ENCODE data around the gene PIK3AP1. TPM values are rescaled to one million over a fixed set of nuclear protein-coding genes. Genes with fewer than 3 reads are reported as not detected.

Gene PIK3AP1
- total and polyA plus RNA-seq, 2 of the 8 experiments (the other 6 are each of a cell fraction or from before 2014, with no cell fraction given), result 1.9 to 4.5 TPM

- no peak overlapping the region for H2AK5ac ChIP-seq (ENCODE audit: low read depth, low read length)
- no peaks in the 10 kb centered on the region for H3K79me1 ChIP-seq (ENCODE audit: low read depth, low read length)
- DNase-seq (ENCODE audit: low read depth in 1 of 2, low spot score in 2 of 2), result no peak
- H4K8ac ChIP-seq (ENCODE audit: extremely low read depth, insufficient read depth, low read length), result no peak overlapping the region
- FAIRE-seq, result no peak
- H2BK15ac ChIP-seq (ENCODE audit: low read length), result no peak overlapping the region
- WGBS, 2 experiments (ENCODE audit: extremely low coverage in 1 of 2, insufficient coverage in 1 of 2, insufficient read length in 1 of 2, insufficient replicate concordance in 2 of 2, low coverage in 1 of 2, low lambda C conversion rate in 2 of 2, missing lambda C conversion rate in 1 of 2), result 86% methylated on average over 2 of the region's 2 CpGs; no CpG with 5 or more reads in 1 of the 2 experiments
- H3K4me2 ChIP-seq (ENCODE audit: insufficient read depth in 1 of 2, low read depth in 2 of 2, low read length in 2 of 2), result no peak overlapping the region
- H3K79me2 ChIP-seq (ENCODE audit: control insufficient read depth in 1 of 2, insufficient read depth in 2 of 2, low read length in 2 of 2), result no peaks in the 10 kb centered on the region
- no peak overlapping the region for H3K56ac ChIP-seq (replicated peaks; ENCODE audit: insufficient read length, low read depth, low read length)
- no peak overlapping the region for H4K91ac ChIP-seq (replicated peaks; ENCODE audit: insufficient read length, low read length)
- no peak overlapping the region for H2AFZ ChIP-seq (ENCODE audit: low read length)
- no peak overlapping the region for H3K9ac ChIP-seq (replicated peaks in 1 of 4; ENCODE audit: extremely low read depth in 1 of 4, low read depth in 3 of 4, low read length in 3 of 4)
- H3K4ac ChIP-seq (replicated peaks; ENCODE audit: insufficient read length, low read depth, low read length), result no peak overlapping the region
- H4K5ac ChIP-seq (ENCODE audit: insufficient read length, low read depth, low read length), result no peak overlapping the region
- H2BK120ac ChIP-seq (replicated peaks; ENCODE audit: low read depth, low read length), result no peak overlapping the region
- no peak overlapping the region for H3K18ac ChIP-seq (ENCODE audit: extremely low read depth, low read length)
- no peak overlapping the region for H3K4me3 ChIP-seq (ENCODE audit: extremely low read depth in 1 of 4, insufficient read depth in 2 of 4, low read depth in 3 of 4, low read length in 4 of 4)
- POLR2A ChIA-PET (ENCODE audit: partially characterized antibody), result no interaction called here
- no peaks in the 10 kb centered on the region for H4K20me1 ChIP-seq (replicated peaks in 1 of 2; ENCODE audit: control insufficient read depth in 1 of 2, insufficient read depth in 2 of 2, low read length in 2 of 2)
- no peak overlapping the region for H3K23ac ChIP-seq (ENCODE audit: insufficient read length)
- H3K4me1 ChIP-seq (replicated peaks in 1 of 4; ENCODE audit: control insufficient read depth in 3 of 4, insufficient read depth in 4 of 4, low read length in 3 of 4), result peaks cover 0 to 3% (median 1%) of the 10 kb centered on the region in 4 experiments; a peak in 3 of 7 replicates
- H3K27ac ChIP-seq (ENCODE audit: low read depth, low read length), result no peak overlapping the region
- H2BK5ac ChIP-seq (ENCODE audit: low read depth, low read length), result no peak overlapping the region
- H3K23me2 ChIP-seq (ENCODE audit: low read depth, low read length), result no peaks in the 10 kb centered on the region
- H3K36me3 ChIP-seq (ENCODE audit: control insufficient read depth in 2 of 4, insufficient read depth in 4 of 4, low read length in 3 of 4), result no peaks in the 10 kb centered on the region
- no peaks in the 10 kb centered on the region for H3K9me3 ChIP-seq (ENCODE audit: insufficient read depth in 2 of 2, low read depth in 1 of 2, low read length in 1 of 2)
- CTCF ChIA-PET (ENCODE audit: partially characterized antibody), result no interaction called here
- H2BK20ac ChIP-seq (ENCODE audit: low read length), result no peak overlapping the region
- H3K27me3 ChIP-seq (replicated peaks in 1 of 4; ENCODE audit: control insufficient read depth in 3 of 4, extremely low read depth in 1 of 4, insufficient read depth in 3 of 4, low read length in 3 of 4), result no peaks in the 10 kb centered on the region
- no peak overlapping the region for H2BK12ac ChIP-seq (ENCODE audit: low read depth, low read length)
- H3K14ac ChIP-seq (ENCODE audit: insufficient read length), result no peak overlapping the region
- TF ChIP-seq GTF2F1 (IDR thresholded peaks at IDR 0.05; ENCODE audit: borderline replicate concordance, low read depth, low read length) (no peak), NANOG (IDR thresholded peaks at IDR 0.05; ENCODE audit: insufficient read depth, low read depth, low read length, poor library complexity, severe bottlenecking) (no peak), ATF3 (IDR thresholded peaks at IDR 0.05; ENCODE audit: insufficient read depth, low read depth, low read length) (no peak), CBX8 (IDR thresholded peaks at IDR 0.05; ENCODE audit: borderline replicate concordance, low read depth, low read length) (no peak), EP300 (IDR thresholded peaks at IDR 0.05; ENCODE audit: borderline replicate concordance in 1 of 2, low read depth in 2 of 2, low read length in 2 of 2) (no peak), GABPA (IDR thresholded peaks at IDR 0.05; ENCODE audit: borderline replicate concordance, insufficient read depth, low read length) (no peak), ATF2 (IDR thresholded peaks at IDR 0.05; ENCODE audit: low read length) (no peak), SRF (IDR thresholded peaks at IDR 0.05; ENCODE audit: low read depth, low read length) (no peak)
Measured at GRCh38 chr10:96661632-96662031, 58.7 kb downstream of the PIK3AP1 start.

All from H1 (cell line).